Mammary epithelial cell (primary cell): ENCODE results near the gene UVSSA.

ENCODE experiments used
- CTCF ChIP-seq, 2 donors: IDR thresholded peaks in 1 of 2; conservative IDR thresholded peaks in 1 of 2; 2 replicates each; pipeline ENCODE4 v1.5.1; 2011 to 2012; ENCODE audit warnings: inconsistent platforms in 2 of 2, low read length in 2 of 2, mild to moderate bottlenecking in 2 of 2, control low read depth in 1 of 2, low read depth in 1 of 2; ENCODE audit not compliant: insufficient read depth in 1 of 2; ENCODE audit errors: extremely low read depth in 1 of 2
- EZH2 ChIP-seq: IDR thresholded peaks from 2 replicates; pipeline ENCODE4 v1.6.1; 2012; ENCODE audit warnings: low read length, inconsistent platforms, borderline replicate concordance

GRCh38 chr4:1323635-1324442 lies 23.2 kb upstream of the UVSSA start:
- TF ChIP-seq CTCF (conservative IDR thresholded peaks at IDR 0.05 in 1 of 2, IDR thresholded peaks at IDR 0.05 in 1 of 2; ENCODE audit: extremely low read depth in 1 of 2, insufficient read depth in 1 of 2, low read depth in 1 of 2, low read length in 2 of 2): no peak
- TF ChIP-seq EZH2: no peak
